PC-3 (cell line): ENCODE results near the gene SRCAP.

Source experiments
- EZH2 ChIP-seq: fragments of 300-600 bp; sonication (generic); IDR thresholded peaks from one replicate; pipeline ENCODE4 v1.6.1; 2017; ENCODE audit warnings: antibody characterized with exemption, mild to moderate bottlenecking, low read length; ENCODE audit not compliant: unreplicated experiment
- EZH2phosphoT487 ChIP-seq: fragments of 300-600 bp; sonication (generic); IDR thresholded peaks from 2 replicates; pipeline ENCODE4 v1.6.1; 2018; ENCODE audit warnings: mild to moderate bottlenecking, antibody characterized with exemption, low read length, borderline replicate concordance
- TF ChIP-seq, protein P1 (sequence below): fragments of 300-600 bp; sonication (generic); conservative IDR thresholded peaks from 2 replicates; pipeline ENCODE4 v1.5.1; 2017; ENCODE audit warnings: antibody characterized with exemption, low read depth, mild to moderate bottlenecking, low read length

DNA sequence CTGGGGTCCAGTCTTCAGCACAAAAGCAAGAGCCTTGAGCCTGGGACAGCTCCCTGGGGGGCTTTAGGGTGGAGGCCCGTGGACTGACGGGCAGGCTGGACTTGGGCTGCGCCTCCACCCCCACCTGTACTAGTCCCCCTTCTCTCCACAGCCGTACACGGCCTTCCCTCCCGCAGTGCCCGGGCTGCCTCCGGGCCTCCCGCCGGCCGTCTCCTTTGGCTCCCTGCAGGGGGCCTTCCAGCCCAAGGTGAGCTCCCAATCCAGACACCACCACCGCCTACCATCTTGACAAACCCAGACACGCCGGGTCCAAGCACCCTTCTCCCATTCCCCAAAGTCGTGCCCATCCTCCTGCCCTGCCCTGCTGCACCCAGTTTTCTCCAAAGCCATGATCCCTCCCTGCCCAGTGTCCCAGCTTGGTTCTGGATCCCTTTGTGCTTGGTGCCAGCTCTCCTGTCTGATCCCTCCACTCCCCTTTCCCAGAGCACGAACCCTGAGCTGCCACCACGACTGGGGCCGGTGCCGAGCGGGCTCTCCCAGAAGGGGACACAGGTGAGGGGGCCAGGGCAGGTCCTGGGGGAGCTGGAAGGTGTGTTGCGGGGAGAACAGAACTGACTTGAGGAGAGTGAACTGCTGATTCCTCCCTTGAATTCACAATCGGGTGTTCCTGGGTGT, 33.7 kb upstream of the SRCAP start:
- TF ChIP-seq, protein P1, sequence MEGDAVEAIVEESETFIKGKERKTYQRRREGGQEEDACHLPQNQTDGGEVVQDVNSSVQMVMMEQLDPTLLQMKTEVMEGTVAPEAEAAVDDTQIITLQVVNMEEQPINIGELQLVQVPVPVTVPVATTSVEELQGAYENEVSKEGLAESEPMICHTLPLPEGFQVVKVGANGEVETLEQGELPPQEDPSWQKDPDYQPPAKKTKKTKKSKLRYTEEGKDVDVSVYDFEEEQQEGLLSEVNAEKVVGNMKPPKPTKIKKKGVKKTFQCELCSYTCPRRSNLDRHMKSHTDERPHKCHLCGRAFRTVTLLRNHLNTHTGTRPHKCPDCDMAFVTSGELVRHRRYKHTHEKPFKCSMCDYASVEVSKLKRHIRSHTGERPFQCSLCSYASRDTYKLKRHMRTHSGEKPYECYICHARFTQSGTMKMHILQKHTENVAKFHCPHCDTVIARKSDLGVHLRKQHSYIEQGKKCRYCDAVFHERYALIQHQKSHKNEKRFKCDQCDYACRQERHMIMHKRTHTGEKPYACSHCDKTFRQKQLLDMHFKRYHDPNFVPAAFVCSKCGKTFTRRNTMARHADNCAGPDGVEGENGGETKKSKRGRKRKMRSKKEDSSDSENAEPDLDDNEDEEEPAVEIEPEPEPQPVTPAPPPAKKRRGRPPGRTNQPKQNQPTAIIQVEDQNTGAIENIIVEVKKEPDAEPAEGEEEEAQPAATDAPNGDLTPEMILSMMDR: no peak
- TF ChIP-seq EZH2: no peak
- TF ChIP-seq EZH2phosphoT487: no peak
